PC-9 (cell line): ENCODE results near the gene CSGALNACT2. TPM values are rescaled to one million over a fixed set of nuclear protein-coding genes. Genes with fewer than 3 reads are reported as not detected.

Experiments
- BruUV-seq: library from RNA; stranded (reverse); fragments of 400-500 nt; replicated peaks from 2 replicates; lab custom pipeline; 2021; lab: Mats Ljungman, UMichigan
- CTCF ChIA-PET: fragments of 300-600 bp; sonication (Branson Sonifier 250); formaldehyde crosslinking; loops from one replicate; lab custom pipeline; 2022; ENCODE audit warnings: antibody characterized with exemption; lab: Charles Lee
- POLR2A ChIA-PET: fragments of 300-600 bp; sonication (Branson Sonifier 250); formaldehyde crosslinking; loops from one replicate; lab custom pipeline; 2022; ENCODE audit warnings: antibody characterized with exemption; ENCODE audit not compliant: unreplicated experiment; lab: Charles Lee
- DNase-seq, 2 experiments: peaks; one replicate each; pipeline versions ENCODE4 v3.0.0 to v3.0.0-alpha.2; 2015 to 2022; ENCODE audit warnings: mixed read lengths in 1 of 2
- H2AFZ ChIP-seq: fragments of 200-600 bp; sonication (generic); 2 replicates; pipeline ENCODE4 v1.8.1; 2017; ENCODE audit warnings: antibody characterized with exemption
- H3F3A ChIP-seq: fragments of 200-600 bp; sonication (generic); 2 replicates; pipeline ENCODE4 v1.8.1; 2017; ENCODE audit warnings: antibody characterized with exemption, mild to moderate bottlenecking, low read depth; ENCODE audit not compliant: insufficient read depth
- H3K27ac ChIP-seq: fragments of 200-600 bp; sonication (generic); 2 replicates; pipeline ENCODE4 v1.6.1; 2016; ENCODE audit warnings: mixed run types
- H3K27me3 ChIP-seq: fragments of 200-600 bp; sonication (generic); 2 replicates; pipeline ENCODE4 v1.6.1; 2016; ENCODE audit warnings: low read depth, mixed run types; ENCODE audit not compliant: insufficient read depth
- H3K36me3 ChIP-seq: fragments of 200-600 bp; sonication (generic); 2 replicates; pipeline ENCODE4 v1.6.1; 2016; ENCODE audit warnings: low read depth, mixed run types
- H3K4me1 ChIP-seq: fragments of 200-600 bp; sonication (generic); replicated peaks from 2 replicates; pipeline ENCODE4 v1.6.1; 2016; ENCODE audit warnings: mixed run types; ENCODE audit not compliant: insufficient read depth
- H3K4me2 ChIP-seq: fragments of 200-600 bp; sonication (generic); 2 replicates; pipeline ENCODE4 v1.6.1; 2017; ENCODE audit warnings: mixed run types
- H3K4me3 ChIP-seq: fragments of 200-600 bp; sonication (generic); 2 replicates; pipeline ENCODE4 v1.6.1; 2016; ENCODE audit warnings: mixed run types
- H3K79me2 ChIP-seq: fragments of 200-600 bp; sonication (generic); 2 replicates; pipeline ENCODE4 v1.6.1; 2017; ENCODE audit warnings: low read depth, mixed run types
- H3K9me2 ChIP-seq: fragments of 200-600 bp; sonication (generic); 2 replicates; pipeline ENCODE4 v1.8.1; 2017; ENCODE audit warnings: mild to moderate bottlenecking; ENCODE audit not compliant: insufficient read depth
- H3K9me3 ChIP-seq: fragments of 200-600 bp; sonication (generic); 2 replicates; pipeline ENCODE4 v1.8.1; 2016; ENCODE audit warnings: low read depth; ENCODE audit not compliant: insufficient read depth
- H4K20me1 ChIP-seq: fragments of 200-600 bp; sonication (generic); 2 replicates; pipeline ENCODE4 v1.8.1; 2017; ENCODE audit not compliant: insufficient read depth
- EZH2 ChIP-seq: fragments of 200-600 bp; sonication (generic); IDR thresholded peaks from 2 replicates; pipeline ENCODE4 v1.8.0; 2017; ENCODE audit warnings: antibody characterized with exemption, low read depth
- intact Hi-C: fragments of 100-400 bp; cut with micrococcal nuclease; formaldehyde crosslinking; loops from one replicate; pipeline ENCODE4 v1.10.0; 2022; ENCODE audit not compliant: unreplicated experiment
- total RNA-seq: library from RNA; stranded (reverse); gene quantifications from 2 replicates; pipeline ENCODE4 v1.2.3, GENCODE V29; 2021
- TF ChIP-seq, protein P1 (sequence below): fragments of 200-600 bp; sonication (generic); conservative IDR thresholded peaks from 2 replicates; pipeline ENCODE4 v1.6.1; 2017; ENCODE audit warnings: mixed run types, antibody characterized with exemption, mild to moderate bottlenecking, moderate library complexity

CSGALNACT2 gene
- total RNA-seq, 1 experiment from 2014 or later = 7.2 TPM

DNA sequence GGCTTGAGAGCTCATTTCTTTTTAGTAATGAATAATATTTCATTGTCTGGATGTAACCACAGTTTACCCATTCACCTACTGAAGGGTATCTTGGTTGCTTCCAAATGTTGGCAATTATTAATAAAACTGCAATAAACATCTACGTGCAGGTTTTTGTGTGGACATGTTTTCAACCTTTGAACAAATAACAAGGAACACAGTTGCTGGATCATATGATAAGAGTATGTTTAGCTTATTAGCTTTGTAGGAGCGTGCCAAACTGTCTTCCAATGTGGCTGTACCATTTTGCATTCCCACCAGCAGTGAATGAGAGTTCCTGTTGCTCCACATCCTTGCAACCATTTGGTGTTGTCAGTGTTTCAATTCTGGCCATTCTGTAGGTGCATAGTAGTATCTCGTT, 49.0 kb downstream of the CSGALNACT2 start:
- no peaks in the 10 kb centered on the region for H3K9me2 ChIP-seq
- TF ChIP-seq EZH2 = no peak
- TF ChIP-seq, protein P1, sequence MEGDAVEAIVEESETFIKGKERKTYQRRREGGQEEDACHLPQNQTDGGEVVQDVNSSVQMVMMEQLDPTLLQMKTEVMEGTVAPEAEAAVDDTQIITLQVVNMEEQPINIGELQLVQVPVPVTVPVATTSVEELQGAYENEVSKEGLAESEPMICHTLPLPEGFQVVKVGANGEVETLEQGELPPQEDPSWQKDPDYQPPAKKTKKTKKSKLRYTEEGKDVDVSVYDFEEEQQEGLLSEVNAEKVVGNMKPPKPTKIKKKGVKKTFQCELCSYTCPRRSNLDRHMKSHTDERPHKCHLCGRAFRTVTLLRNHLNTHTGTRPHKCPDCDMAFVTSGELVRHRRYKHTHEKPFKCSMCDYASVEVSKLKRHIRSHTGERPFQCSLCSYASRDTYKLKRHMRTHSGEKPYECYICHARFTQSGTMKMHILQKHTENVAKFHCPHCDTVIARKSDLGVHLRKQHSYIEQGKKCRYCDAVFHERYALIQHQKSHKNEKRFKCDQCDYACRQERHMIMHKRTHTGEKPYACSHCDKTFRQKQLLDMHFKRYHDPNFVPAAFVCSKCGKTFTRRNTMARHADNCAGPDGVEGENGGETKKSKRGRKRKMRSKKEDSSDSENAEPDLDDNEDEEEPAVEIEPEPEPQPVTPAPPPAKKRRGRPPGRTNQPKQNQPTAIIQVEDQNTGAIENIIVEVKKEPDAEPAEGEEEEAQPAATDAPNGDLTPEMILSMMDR = no peak
- H2AFZ ChIP-seq = no peak overlapping the region
- CTCF ChIA-PET = interaction anchor here (0.6 kb wide), 1 partner anchor 15 kb away, joined by 10 read pairs; no protein-coding TSS in a partner anchor
- no TSS peak for BruUV-seq
- no peak overlapping the region for H3K4me3 ChIP-seq
- peaks cover 2% of the 10 kb centered on the region; the same call in 1 of the 2 replicates for H4K20me1 ChIP-seq
- H3K79me2 ChIP-seq = no peaks in the 10 kb centered on the region
- no peaks in the 10 kb centered on the region for H3F3A ChIP-seq
- H3K4me2 ChIP-seq = no peak overlapping the region
- no peaks in the 10 kb centered on the region for H3K27me3 ChIP-seq
- no peaks in the 10 kb centered on the region for H3K9me3 ChIP-seq
- POLR2A ChIA-PET = no interaction called here
- no peaks in the 10 kb centered on the region for H3K36me3 ChIP-seq
- H3K4me1 ChIP-seq = no peaks in the 10 kb centered on the region
- no peak overlapping the region for H3K27ac ChIP-seq
- intact Hi-C loops = no loop called here
- no peak for DNase-seq

DNA sequence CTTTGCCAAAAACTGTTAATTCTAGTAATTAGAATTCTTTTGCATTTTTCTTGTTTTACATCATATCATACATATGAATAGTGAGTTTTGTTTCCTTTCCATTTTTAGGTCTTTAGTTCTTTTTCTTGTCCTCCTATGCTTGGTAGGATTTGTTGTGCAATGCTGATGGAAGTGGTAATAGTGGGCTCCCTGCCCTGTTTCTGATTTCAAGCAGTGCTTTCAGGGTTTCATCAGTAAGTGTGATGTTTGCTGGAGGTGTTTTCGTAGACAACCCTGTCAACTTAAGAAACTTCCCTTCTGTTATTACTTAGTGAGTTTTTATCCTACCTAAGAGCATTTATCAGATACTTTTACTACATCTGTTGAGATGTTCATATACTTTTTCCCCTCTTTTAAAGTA, 50.5 kb downstream of the CSGALNACT2 start:
- Histone ChIP-seq H3K9me2 (no peaks in the 10 kb centered on the region), H3F3A (no peaks in the 10 kb centered on the region), H3K4me2 (no peak overlapping the region), H3K4me3 (no peak overlapping the region), H3K36me3 (no peaks in the 10 kb centered on the region), H2AFZ (no peak overlapping the region), H3K27ac (no peak overlapping the region), H3K27me3 (no peaks in the 10 kb centered on the region), H3K79me2 (no peaks in the 10 kb centered on the region), H3K9me3 (no peaks in the 10 kb centered on the region), H3K4me1 (no peaks in the 10 kb centered on the region), H4K20me1 (peaks cover 2% of the 10 kb centered on the region; the same call in 1 of the 2 replicates)
- no TSS peak for BruUV-seq
- ChIA-PET CTCF (no interaction called here), POLR2A (no interaction called here)
- DNase-seq = no peak
- intact Hi-C loops = no loop called here
- TF ChIP-seq, protein P1 = no peak
- TF ChIP-seq EZH2 = no peak

DNA sequence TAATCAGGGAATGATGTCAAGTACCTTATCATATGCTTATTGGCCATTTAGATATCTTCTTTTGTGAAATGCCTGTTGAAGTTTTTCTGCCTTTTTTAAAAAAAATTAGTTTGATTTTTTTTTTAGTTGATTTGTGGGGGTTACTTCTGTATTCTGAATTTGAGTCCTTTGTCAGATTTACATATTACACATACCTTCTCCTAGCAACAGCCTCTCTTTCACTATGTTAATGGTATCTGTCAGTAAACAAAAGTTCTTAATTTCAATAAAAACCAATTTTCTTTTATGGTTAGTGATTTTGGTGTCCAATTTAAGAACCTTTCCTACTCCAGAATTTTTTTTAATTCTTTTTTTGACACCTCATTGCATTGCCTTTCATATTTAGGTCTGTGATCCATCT, 52.0 kb downstream of the CSGALNACT2 start:
- no peak for DNase-seq
- H3K4me2 ChIP-seq = no peak overlapping the region
- H3K36me3 ChIP-seq = no peaks in the 10 kb centered on the region
- no peaks in the 10 kb centered on the region for H3K79me2 ChIP-seq
- intact Hi-C loops = no loop called here
- H3F3A ChIP-seq = no peaks in the 10 kb centered on the region
- no peaks in the 10 kb centered on the region for H3K27me3 ChIP-seq
- no peaks in the 10 kb centered on the region for H3K9me2 ChIP-seq
- H3K4me3 ChIP-seq = no peak overlapping the region
- BruUV-seq = no TSS peak
- no peaks in the 10 kb centered on the region for H3K9me3 ChIP-seq
- TF ChIP-seq EZH2 = no peak
- TF ChIP-seq, protein P1 = no peak
- peaks cover 2% of the 10 kb centered on the region; the same call in 1 of the 2 replicates for H4K20me1 ChIP-seq
- no peak overlapping the region for H2AFZ ChIP-seq
- CTCF ChIA-PET = no interaction called here
- no peak overlapping the region for H3K27ac ChIP-seq
- no peaks in the 10 kb centered on the region for H3K4me1 ChIP-seq
- POLR2A ChIA-PET = no interaction called here
